HG02870 (cell line): Measurements from ENCODE around the gene AMN.

Experiments used
- ATAC-seq: cut with Tn5 transposase; IDR thresholded peaks from one replicate; pipeline ENCODE4 v1.9.1; 2021; ENCODE audit warnings: mild to moderate bottlenecking, moderate library complexity; ENCODE audit not compliant: unreplicated experiment

AMN gene

GRCh38 chr14:102942069-102942468, 19.6 kb downstream of the AMN start:
- ATAC-seq, result no peak

GRCh38 chr14:102943454-102943853, 21.0 kb downstream of the AMN start:
- no peak for ATAC-seq

GRCh38 chr14:102943979-102944378, 21.5 kb downstream of the AMN start:
- no peak for ATAC-seq

GRCh38 chr14:102944448-102945330, 22.2 kb downstream of the AMN start:
- no peak for ATAC-seq

GRCh38 chr14:102945346-102946130, 23.1 kb downstream of the AMN start:
- no peak for ATAC-seq

GRCh38 chr14:102947321-102948103, 25.0 kb downstream of the AMN start:
- no peak for ATAC-seq

- no peak for ATAC-seq
Measured at GRCh38 chr14:102948698-102949061, 26.2 kb downstream of the AMN start.

- ATAC-seq, result no peak
Measured at GRCh38 chr14:102949062-102949800, 26.8 kb downstream of the AMN start.

- ATAC-seq, result no peak
Measured at GRCh38 chr14:102949801-102950451, 27.5 kb downstream of the AMN start.

- ATAC-seq, result no peak
Measured at GRCh38 chr14:102951034-102951433, 28.6 kb downstream of the AMN start.

- no peak for ATAC-seq
Measured at GRCh38 chr14:102951799-102952198, 29.3 kb downstream of the AMN start.

- no peak for ATAC-seq
Measured at GRCh38 chr14:102952276-102952675, 29.8 kb downstream of the AMN start.

GRCh38 chr14:102953100-102953499, 30.6 kb downstream of the AMN start:
- no peak for ATAC-seq

GRCh38 chr14:102954081-102954789, 31.8 kb downstream of the AMN start:
- ATAC-seq, result no peak

- ATAC-seq, result no peak
Measured at GRCh38 chr14:102955636-102956408, 33.4 kb downstream of the AMN start.

- ATAC-seq, result no peak
Measured at GRCh38 chr14:102957222-102957621, 34.8 kb downstream of the AMN start.

GRCh38 chr14:102958461-102958860, 36.0 kb downstream of the AMN start:
- ATAC-seq, result no peak

- ATAC-seq, result no peak
Measured at GRCh38 chr14:102962111-102962627, 39.7 kb downstream of the AMN start.
